HCEC 1CT (cell line): ENCODE results near the gene GCSAML.

Experiments used
- DNase-seq: peaks from one replicate; pipeline ENCODE4 v3.0.0-alpha.2; 2017

GCSAML gene

GRCh38 chr1:247576514-247576913 is 27.6 kb downstream of the GCSAML start:
- no peak for DNase-seq

- DNase-seq, result no peak
These were observed 30.1 kb downstream of the GCSAML start for GRCh38 chr1:247578946-247579460.

- no peak for DNase-seq
These were observed 39.1 kb downstream of the GCSAML start, which contains the start of gene OR2G2 for GRCh38 chr1:247588060-247588459. Gene OR2G2, plus strand, starts transcription at chr1:247588360. Its CDS starts 0 bp downstream, at chr1:247588360.

GRCh38 chr1:247605286-247605685 is 56.4 kb downstream of the GCSAML start, which contains the start of gene OR2G3:
Gene OR2G3, plus strand, starts transcription at chr1:247605586. Its CDS starts 0 bp downstream, at chr1:247605586.
- no peak for DNase-seq

GRCh38 chr1:247613405-247613804 is 64.5 kb downstream of the GCSAML start:
- no peak for DNase-seq

- no peak for DNase-seq
These were observed 65.7 kb downstream of the GCSAML start for GRCh38 chr1:247614625-247615024.
